Astrocyte of the spinal cord (primary cell): ENCODE data around the gene KRTAP9-6.
"Not testable (repeated sequence)": the region's sequence is repeated elsewhere in the genome, so short reads cannot be mapped to it uniquely, and the experiment has no call there.

ENCODE experiments used
- DNase-seq: peaks from one replicate; pipeline ENCODE4 v3.0.0; 2011; ENCODE audit warnings: low read depth, low spot score
- H3K4me3 ChIP-seq: 2 replicates; pipeline ENCODE4 v1.5.1; 2011; ENCODE audit warnings: low read depth, mild to moderate bottlenecking, low read length, moderate library complexity
- in situ Hi-C: cut with HindIII; loops from 2 replicates; pipeline ENCODE4 v1.10.0; 2017; ENCODE audit warnings: low sequenced_read_pairs
- TF ChIP-seq, protein P1 (sequence below): IDR thresholded peaks from 2 replicates; pipeline ENCODE4 v1.5.1; 2012; ENCODE audit warnings: low read depth, mild to moderate bottlenecking, low read length, inconsistent platforms

The KRTAP9-6 gene

DNA sequence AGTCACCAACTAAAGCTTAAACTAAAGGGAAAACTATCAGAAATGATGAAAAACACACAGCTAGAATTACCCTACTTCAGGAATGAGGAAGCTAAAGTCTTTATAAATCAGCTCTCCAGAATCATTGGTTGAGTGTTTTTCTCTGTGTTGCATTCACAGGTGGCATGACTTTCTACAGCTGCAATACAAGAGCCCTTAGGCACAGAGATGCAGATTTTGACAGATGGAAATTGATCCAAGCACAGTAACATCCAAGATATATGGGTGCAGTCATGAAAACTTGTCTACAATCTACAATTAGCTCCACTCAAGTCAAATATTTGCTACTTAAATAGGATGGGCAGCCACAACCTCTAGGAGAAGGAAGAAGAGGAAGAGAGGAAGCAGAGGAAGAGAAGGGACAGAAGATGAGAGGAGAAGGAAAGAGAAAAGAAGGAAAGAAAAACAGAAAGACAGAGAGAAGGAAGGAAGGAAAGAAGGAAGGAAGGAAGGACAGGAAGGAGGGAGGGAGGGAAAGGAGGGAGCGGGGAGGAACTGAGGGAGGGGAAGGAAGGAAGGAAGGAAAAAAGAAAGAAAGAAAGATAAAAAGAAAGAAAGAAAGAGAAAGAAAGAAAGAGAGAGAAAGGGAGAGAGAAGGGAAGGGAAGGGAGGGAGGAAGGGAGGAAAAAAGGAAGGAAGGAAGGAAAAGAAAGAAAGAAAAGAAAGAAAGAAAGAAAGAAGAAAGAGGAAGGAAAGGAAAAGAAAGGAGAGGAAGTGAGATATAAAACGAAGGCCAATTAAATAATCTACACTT is 18.0 kb upstream of the KRTAP9-6 start:
- DNase-seq, H3K4me3 ChIP-seq, in situ Hi-C loops: not testable (repeated sequence)

- DNase-seq, in situ Hi-C loops, H3K4me3 ChIP-seq: not testable (repeated sequence)
Measured at GRCh38 chr17:41249637-41250240, 15.4 kb upstream of the KRTAP9-6 start, which contains the start of gene KRTAP9-4. Gene KRTAP9-4 (plus strand): TSS chr17:41249687. CDS start chr17:41249721, 34 bp downstream.

- in situ Hi-C loops, result no loop called here
- DNase-seq, result no peak
- H3K4me3 ChIP-seq, result no peak overlapping the region
- TF ChIP-seq, protein P1, sequence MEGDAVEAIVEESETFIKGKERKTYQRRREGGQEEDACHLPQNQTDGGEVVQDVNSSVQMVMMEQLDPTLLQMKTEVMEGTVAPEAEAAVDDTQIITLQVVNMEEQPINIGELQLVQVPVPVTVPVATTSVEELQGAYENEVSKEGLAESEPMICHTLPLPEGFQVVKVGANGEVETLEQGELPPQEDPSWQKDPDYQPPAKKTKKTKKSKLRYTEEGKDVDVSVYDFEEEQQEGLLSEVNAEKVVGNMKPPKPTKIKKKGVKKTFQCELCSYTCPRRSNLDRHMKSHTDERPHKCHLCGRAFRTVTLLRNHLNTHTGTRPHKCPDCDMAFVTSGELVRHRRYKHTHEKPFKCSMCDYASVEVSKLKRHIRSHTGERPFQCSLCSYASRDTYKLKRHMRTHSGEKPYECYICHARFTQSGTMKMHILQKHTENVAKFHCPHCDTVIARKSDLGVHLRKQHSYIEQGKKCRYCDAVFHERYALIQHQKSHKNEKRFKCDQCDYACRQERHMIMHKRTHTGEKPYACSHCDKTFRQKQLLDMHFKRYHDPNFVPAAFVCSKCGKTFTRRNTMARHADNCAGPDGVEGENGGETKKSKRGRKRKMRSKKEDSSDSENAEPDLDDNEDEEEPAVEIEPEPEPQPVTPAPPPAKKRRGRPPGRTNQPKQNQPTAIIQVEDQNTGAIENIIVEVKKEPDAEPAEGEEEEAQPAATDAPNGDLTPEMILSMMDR, result no peak
Measured at GRCh38 chr17:41251261-41251660, 13.9 kb upstream of the KRTAP9-6 start.

GRCh38 chr17:41254861-41255260 is 10.3 kb upstream of the KRTAP9-6 start:
- in situ Hi-C loops, result no loop called here
- no peak overlapping the region for H3K4me3 ChIP-seq
- no peak for DNase-seq
- TF ChIP-seq, protein P1, result no peak

DNA sequence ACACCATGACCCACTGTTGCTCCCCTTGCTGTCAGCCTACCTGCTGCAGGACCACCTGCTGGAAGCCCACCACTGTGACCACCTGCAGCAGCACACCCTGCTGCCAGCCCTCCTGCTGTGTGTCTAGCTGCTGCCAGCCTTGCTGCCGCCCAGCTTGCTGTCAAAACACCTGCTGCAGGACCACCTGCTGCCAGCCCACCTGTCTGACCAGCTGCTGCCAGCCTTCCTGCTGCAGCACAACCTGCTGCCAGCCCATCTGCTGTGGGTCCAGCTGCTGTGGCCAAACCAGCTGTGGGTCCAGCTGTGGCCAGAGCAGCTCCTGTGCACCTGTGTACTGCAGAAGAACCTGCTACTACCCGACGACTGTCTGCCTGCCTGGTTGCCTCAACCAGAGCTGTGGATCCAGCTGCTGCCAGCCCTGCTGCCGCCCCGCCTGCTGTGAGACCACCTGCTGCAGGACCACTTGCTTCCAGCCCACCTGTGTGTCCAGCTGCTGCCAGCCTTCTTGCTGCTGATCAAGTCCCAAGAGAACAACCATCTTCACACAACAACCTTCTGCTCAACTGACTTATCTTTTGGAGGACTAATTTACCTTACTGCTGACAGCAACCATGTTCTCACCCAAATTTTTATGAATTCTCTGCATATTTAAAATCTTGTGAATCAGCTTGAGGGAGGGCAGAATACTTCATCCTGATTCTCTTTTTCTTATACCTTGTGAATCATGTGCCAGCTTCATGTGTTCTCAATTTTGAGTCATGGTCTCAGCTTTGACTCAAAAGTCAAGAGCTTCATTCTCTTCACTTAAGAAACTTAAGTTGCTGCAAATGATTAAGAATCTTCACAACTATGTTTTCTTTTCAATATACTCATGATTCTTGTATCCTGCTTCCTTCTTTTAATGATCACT is 9.5 kb upstream of the KRTAP9-6 start, which contains the start of gene KRTAP9-9:
KRTAP9-9 (plus strand) TSS at position 4 of the 910 bp plus-strand sequence.
- DNase-seq, in situ Hi-C loops, H3K4me3 ChIP-seq: not testable (repeated sequence)

DNA sequence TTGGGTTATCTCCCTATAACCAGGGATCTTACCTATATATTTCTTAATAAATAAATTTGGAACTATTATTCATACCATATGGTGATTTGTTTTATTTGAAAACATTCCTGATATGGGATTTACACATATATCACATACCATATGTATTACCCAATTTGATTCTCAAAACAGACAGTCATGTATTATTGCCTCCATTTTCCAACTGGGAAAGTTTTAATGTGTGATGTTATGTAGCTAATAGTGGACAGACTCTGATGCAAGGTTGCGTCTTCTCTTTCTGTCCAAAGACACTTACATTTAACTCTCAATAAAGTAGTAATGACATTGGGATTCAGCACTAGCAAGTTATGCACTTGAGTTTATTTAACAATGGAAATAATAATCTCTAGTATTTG is 8.9 kb upstream of the KRTAP9-6 start:
- in situ Hi-C loops, result no loop called here
- no peak overlapping the region for H3K4me3 ChIP-seq
- no peak for DNase-seq
- TF ChIP-seq, protein P1, result no peak

DNA sequence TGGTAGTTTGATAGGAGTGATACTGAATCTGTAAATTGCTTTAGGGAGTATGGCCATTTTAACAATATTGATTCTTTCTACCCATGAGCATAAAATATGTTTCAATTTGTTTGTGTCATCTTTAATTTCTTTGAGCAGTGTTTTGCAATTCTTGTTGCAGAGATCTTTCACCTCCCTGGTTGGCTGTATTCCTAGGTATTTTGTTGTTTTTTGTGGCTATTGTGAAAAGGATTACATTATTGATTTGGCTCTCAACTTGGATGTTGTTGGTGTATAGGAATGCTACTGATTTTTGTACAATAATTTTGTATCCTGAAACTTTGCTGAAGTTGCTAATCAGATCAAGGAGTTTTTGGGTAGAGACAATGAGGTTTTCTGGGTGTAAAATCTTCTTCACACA is 6.8 kb upstream of the KRTAP9-6 start:
- no peak for DNase-seq
- TF ChIP-seq, protein P1, result no peak
- no peak overlapping the region for H3K4me3 ChIP-seq
- in situ Hi-C loops, result no loop called here
